ENCODE measurements around the gene HOMER2.

HOMER2 gene

DNA sequence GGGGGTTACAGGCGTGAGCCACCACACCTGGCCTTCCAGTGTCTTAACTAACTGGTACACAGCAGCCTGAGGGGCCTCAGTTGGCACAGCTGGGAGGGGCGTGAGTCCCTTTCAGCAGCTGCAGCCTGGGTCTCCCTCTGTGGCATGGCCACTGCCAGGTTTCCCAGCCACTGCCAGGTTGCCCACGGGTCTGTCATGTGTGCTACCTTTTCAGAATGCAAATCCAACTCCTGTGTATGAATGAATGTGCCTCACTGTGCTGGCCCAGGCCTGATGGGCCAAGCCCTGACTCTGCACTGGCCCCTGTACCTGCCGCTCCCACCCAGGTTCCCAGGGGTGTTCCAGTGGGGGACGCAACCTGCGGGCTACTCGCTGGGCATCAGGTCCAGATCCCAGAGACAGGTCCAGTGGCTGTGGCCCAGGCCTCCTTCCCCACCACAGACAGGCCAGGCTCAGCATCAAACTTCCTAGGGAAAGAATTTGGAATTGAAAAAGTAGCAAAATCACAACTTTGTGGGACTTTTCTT, 117.1 kb downstream of the HOMER2 start:
- FAIRE-seq (no peak), DNase-seq (ENCODE audit: insufficient read length, low spot score) (no peak)
- TF ChIP-seq, protein P1, sequence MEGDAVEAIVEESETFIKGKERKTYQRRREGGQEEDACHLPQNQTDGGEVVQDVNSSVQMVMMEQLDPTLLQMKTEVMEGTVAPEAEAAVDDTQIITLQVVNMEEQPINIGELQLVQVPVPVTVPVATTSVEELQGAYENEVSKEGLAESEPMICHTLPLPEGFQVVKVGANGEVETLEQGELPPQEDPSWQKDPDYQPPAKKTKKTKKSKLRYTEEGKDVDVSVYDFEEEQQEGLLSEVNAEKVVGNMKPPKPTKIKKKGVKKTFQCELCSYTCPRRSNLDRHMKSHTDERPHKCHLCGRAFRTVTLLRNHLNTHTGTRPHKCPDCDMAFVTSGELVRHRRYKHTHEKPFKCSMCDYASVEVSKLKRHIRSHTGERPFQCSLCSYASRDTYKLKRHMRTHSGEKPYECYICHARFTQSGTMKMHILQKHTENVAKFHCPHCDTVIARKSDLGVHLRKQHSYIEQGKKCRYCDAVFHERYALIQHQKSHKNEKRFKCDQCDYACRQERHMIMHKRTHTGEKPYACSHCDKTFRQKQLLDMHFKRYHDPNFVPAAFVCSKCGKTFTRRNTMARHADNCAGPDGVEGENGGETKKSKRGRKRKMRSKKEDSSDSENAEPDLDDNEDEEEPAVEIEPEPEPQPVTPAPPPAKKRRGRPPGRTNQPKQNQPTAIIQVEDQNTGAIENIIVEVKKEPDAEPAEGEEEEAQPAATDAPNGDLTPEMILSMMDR (IDR thresholded peaks at IDR 0.05; ENCODE audit: insufficient read depth, missing control alignments), result no peak

DNA sequence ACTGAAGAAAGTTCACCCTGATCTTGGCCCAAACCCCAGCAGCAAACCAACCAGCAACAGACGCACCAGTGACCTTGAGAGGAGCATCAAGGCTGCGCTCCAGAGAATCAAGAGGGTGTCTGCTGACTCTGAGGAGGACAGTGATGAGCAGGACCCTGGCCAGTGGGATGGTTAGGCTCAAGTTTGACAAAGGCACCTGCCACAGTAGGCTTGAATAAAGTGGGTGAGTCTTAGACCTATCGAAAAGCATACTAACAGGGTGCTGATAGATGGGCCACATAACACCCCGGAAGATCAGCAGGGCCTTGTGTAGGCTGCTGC, 119.2 kb downstream of the HOMER2 start:
- DNase-seq (ENCODE audit: insufficient read length, low spot score) (no peak), FAIRE-seq (no peak)
- TF ChIP-seq, protein P1 (IDR thresholded peaks at IDR 0.05; ENCODE audit: insufficient read depth, missing control alignments), result no peak

DNA sequence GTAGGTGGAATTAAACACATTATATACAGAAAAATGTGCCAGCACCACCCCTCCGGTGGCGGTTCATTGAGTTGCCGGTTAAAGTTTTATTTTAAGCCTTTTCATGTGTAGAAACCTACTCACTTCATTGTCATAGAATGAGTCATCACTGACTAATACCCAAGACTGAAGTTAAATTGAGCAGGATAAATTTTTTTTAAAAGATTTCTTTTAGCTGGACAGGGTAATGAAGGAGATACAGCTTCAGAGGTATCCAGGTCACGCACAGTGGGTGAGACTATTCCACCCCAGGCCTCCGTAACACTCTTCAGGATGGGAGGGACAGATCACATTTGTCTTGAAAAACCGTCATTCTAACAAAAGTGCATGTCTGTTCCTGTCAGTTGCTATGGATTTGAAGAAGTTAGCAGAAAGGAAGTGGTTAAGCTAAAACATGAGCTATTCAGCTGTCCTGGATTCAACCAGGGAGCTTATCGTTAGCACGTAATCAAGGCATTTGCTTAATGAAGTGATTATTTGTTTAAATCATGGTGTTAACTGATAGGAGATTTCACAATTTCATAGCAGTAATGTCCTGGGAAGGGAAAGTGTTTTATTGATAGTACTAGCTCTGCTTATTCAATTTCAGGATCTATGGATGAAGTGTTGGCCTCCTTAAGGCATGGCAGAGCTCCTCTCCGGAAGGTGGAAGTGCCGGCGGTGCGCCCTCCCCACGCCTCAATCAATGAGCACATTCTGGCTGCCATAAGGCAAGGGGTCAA, 119.7 kb downstream of the HOMER2 start:
- TF ChIP-seq, protein P1 (IDR thresholded peaks at IDR 0.05; ENCODE audit: insufficient read depth, missing control alignments), result no peak
- no peak for FAIRE-seq
- no peak for DNase-seq (ENCODE audit: insufficient read length, low spot score)

DNA sequence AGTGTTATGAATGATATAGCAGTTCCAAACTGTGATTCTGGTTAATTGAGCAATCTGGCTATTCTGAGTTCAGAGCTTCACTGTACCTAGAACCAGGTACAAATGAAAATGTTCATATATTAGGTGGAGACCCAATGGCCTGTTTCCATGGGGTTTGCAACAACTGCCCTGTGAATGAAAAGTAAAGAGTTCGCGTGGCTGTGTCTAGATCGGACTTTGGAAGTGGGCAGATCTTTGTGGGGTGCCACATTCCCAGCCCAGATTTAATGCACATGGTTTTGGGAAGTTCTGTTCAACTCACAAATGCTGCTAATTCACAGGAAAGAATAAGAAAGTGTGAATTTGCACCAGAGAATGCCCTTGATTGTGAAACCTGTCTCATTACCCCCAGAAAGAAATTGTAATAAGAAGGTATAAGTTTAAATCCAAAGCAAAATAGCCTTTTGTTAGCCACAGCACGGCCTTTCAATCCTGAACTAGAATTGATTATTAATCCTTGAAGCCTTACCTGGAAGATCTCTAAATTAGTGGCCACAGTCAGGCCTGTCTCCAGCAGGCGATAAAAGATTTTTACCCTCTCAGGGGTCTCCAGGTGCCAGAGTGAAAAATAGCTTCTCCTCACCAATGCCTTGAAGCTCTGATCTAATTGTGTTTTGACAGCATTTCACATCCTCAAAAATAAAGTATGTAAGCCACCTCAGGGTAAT, 120.5 kb downstream of the HOMER2 start:
- TF ChIP-seq, protein P1 (IDR thresholded peaks at IDR 0.05; ENCODE audit: insufficient read depth, missing control alignments), result no peak
- no peak for DNase-seq (ENCODE audit: insufficient read length, low spot score)
- no peak for FAIRE-seq

DNA sequence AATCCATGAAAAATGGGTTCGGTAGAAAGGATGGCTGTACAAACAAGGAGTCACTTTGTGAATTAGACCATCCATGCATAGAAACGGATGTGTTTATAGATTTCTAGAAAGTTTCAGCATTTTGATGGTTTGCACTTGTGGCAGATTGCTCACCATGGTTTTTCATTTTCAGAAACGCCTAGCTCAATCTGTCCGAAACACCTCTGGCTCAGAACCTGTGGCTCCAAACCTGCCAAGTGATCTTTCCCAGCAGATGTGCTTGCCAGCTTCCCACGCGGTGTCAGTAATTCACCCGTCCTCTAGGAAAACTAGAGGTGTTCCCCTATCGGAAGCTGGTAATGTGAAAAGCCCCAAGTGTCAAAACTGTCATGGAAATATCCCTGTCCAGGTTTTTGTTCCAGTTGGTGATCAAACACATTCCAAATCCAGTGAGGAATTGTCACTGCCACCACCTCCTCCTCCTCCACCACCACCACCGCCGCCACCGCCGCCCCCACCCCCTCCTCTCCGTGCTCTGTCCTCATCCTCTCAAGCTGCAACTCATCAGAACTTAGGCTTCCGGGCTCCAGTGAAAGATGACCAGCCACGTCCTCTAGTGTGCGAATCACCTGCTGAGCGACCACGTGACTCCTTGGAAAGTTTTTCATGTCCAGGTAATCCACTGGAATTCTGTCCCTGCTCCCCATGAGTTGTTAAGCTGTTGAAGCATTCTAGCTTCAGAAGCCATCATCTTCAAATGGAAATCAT, 121.9 kb downstream of the HOMER2 start:
- TF ChIP-seq, protein P1 (IDR thresholded peaks at IDR 0.05; ENCODE audit: insufficient read depth, missing control alignments), result no peak
- DNase-seq (ENCODE audit: insufficient read length, low spot score) (no peak), FAIRE-seq (no peak)

DNA sequence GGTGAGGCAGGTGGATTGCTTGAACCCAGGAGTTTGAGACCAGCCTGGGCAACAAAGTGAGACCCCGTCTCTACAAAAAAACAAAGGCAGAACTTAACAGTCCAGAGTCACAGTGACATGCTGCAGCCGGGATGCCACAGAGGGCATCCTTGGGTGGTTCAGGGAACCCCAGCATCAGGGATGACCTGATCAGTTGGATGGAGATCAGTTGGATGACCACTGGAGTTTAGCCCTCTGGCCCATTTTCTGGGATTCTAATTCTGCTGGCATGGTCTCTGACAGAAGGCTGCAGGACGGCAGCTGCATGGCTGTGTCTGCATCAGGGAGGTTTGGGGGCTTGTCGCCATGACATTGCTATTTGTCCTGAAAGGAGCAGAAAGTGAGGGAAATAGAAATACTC, 123.3 kb downstream of the HOMER2 start:
- no peak for FAIRE-seq
- TF ChIP-seq, protein P1 (IDR thresholded peaks at IDR 0.05; ENCODE audit: insufficient read depth, missing control alignments), result no peak
- DNase-seq (ENCODE audit: insufficient read length, low spot score), result no peak

Data from D721Med (cell line).